ENCODE results near the gene TACR1.
"Not testable (repeated sequence)": the region's sequence is repeated elsewhere in the genome, so short reads cannot be mapped to it uniquely, and the experiment has no call there.

Gene TACR1

GRCh38 chr2:75195076-75195691 is 4.1 kb downstream of the TACR1 start:
- FAIRE-seq (no peak), DNase-seq (ENCODE audit: low spot score) (no peak)

- DNase-seq (ENCODE audit: low spot score) (no peak), FAIRE-seq (no peak)
Observed at GRCh38 chr2:75194184-75194868, 5.0 kb downstream of the TACR1 start.

- no peak for DNase-seq (ENCODE audit: low spot score)
- FAIRE-seq: peak; percentile 13
Observed at GRCh38 chr2:75192496-75192895, 6.8 kb downstream of the TACR1 start.

- no peak for DNase-seq (ENCODE audit: low spot score)
- FAIRE-seq: no peak
Observed at GRCh38 chr2:75190271-75190990, 8.9 kb downstream of the TACR1 start.

- no peak for DNase-seq (ENCODE audit: low spot score)
- FAIRE-seq: no peak
Observed at GRCh38 chr2:75186821-75187220, 12.5 kb downstream of the TACR1 start.

- no peak for DNase-seq (ENCODE audit: low spot score)
- FAIRE-seq: no peak
Observed at GRCh38 chr2:75182606-75183005, 16.7 kb downstream of the TACR1 start.

- no peak for FAIRE-seq
- DNase-seq (ENCODE audit: low spot score): no peak
Observed at GRCh38 chr2:75180476-75180875, 18.8 kb downstream of the TACR1 start.

- no peak for FAIRE-seq
- DNase-seq (ENCODE audit: low spot score): no peak
Observed at GRCh38 chr2:75177427-75177826, 21.9 kb downstream of the TACR1 start.

- DNase-seq (ENCODE audit: low spot score): no peak
- no peak for FAIRE-seq
Observed at GRCh38 chr2:75175456-75175855, 23.9 kb downstream of the TACR1 start.

- FAIRE-seq (no peak), DNase-seq (ENCODE audit: low spot score) (no peak)
Observed at GRCh38 chr2:75174981-75175380, 24.3 kb downstream of the TACR1 start.

- DNase-seq (ENCODE audit: low spot score): no peak
Observed at GRCh38 chr2:75174519-75174918, 24.8 kb downstream of the TACR1 start.

GRCh38 chr2:75173740-75174139 is 25.6 kb downstream of the TACR1 start:
- no peak for FAIRE-seq
- DNase-seq (ENCODE audit: low spot score): no peak

More at GRCh38 chr2:75174519-75174918, 24.8 kb downstream of the TACR1 start:
- no peak for FAIRE-seq

- not testable (repeated sequence) for FAIRE-seq; DNase-seq (ENCODE audit: low spot score)
Observed at GRCh38 chr2:75171423-75171822, 27.9 kb downstream of the TACR1 start.

- FAIRE-seq (no peak), DNase-seq (ENCODE audit: low spot score) (no peak)
Observed at GRCh38 chr2:75170889-75171288, 28.4 kb downstream of the TACR1 start.

GRCh38 chr2:75168186-75168585 is 31.1 kb downstream of the TACR1 start:
- DNase-seq (ENCODE audit: low spot score) (no peak), FAIRE-seq (no peak)

GRCh38 chr2:75166491-75166890 is 32.8 kb downstream of the TACR1 start:
- FAIRE-seq (no peak), DNase-seq (ENCODE audit: low spot score) (no peak)

- no peak for FAIRE-seq
- DNase-seq (ENCODE audit: low spot score): no peak
Observed at GRCh38 chr2:75162897-75163296, 36.4 kb downstream of the TACR1 start.

GRCh38 chr2:75162259-75162658 is 37.1 kb downstream of the TACR1 start:
- FAIRE-seq (no peak), DNase-seq (ENCODE audit: low spot score) (no peak)

- peak; percentile 21 for DNase-seq (ENCODE audit: low spot score)
- no peak for FAIRE-seq
Observed at GRCh38 chr2:75157435-75157834, 41.9 kb downstream of the TACR1 start.

- FAIRE-seq: no peak
- DNase-seq (ENCODE audit: low spot score): no peak
Observed at GRCh38 chr2:75155115-75155514, 44.2 kb downstream of the TACR1 start.

- no peak for DNase-seq (ENCODE audit: low spot score)
- FAIRE-seq: no peak
Observed at GRCh38 chr2:75153221-75153620, 46.1 kb downstream of the TACR1 start.

GRCh38 chr2:75152243-75152642 is 47.1 kb downstream of the TACR1 start:
- DNase-seq (ENCODE audit: low spot score); FAIRE-seq: not testable (repeated sequence)
